ENCODE measurements around the gene DEFB113. TPM values are rescaled to one million over a fixed set of nuclear protein-coding genes. Genes with fewer than 3 reads are reported as not detected.

Gene DEFB113
- not detected for total RNA-seq
- polyA plus RNA-seq: not detected

- ChIA-PET CTCF (ENCODE audit: partially characterized antibody) (no interaction called here), POLR2A (ENCODE audit: partially characterized antibody) (no interaction called here)
- Mint-ChIP-seq H3K27me3 (no peaks in the 10 kb centered on the region), H3K4me3 (no peak within 1 kb of the TSS), H3K4me1 (no peaks in the 10 kb centered on the region), H3K9me3 (peaks cover 0 to 7% (median 3%) of the 10 kb centered on the region in 8 donors), H3K27ac (no peak within 1 kb of the TSS), H3K36me3 (no peaks in the 10 kb centered on the region)
- H3K4me3 ChIP-seq (ENCODE audit: low read length in 2 of 2): no peak within 1 kb of the TSS
- no peaks in the 10 kb centered on the region for H3K36me3 ChIP-seq (ENCODE audit: insufficient read depth, low read length)
- no peak for DNase-seq
- intact Hi-C loops (cut with micrococcal nuclease): no loop called here
- H3K4me1 ChIP-seq (ENCODE audit: insufficient read depth, low read length): no peaks in the 10 kb centered on the region
- H3K9me3 ChIP-seq (ENCODE audit: control insufficient read depth in 1 of 2, low read length in 2 of 2): no peaks in the 10 kb centered on the region
- H3K27ac ChIP-seq (ENCODE audit: low read depth, low read length): no peak within 1 kb of the TSS
- H3K27me3 ChIP-seq (ENCODE audit: insufficient read depth, low read length): no peaks in the 10 kb centered on the region
Observed at GRCh38 chr6:49969605-49970004, at the start of gene DEFB113. DEFB113 (minus strand) TSS chr6:49969625; CDS start chr6:49969625, 0 bp downstream.

- Histone ChIP-seq H3K9me3 (ENCODE audit: control insufficient read depth in 1 of 2, low read length in 2 of 2) (no peaks in the 10 kb centered on the region), H3K27ac (ENCODE audit: low read depth, low read length) (no peak overlapping the region), H3K4me1 (ENCODE audit: insufficient read depth, low read length) (no peaks in the 10 kb centered on the region), H3K36me3 (ENCODE audit: insufficient read depth, low read length) (no peaks in the 10 kb centered on the region), H3K4me3 (ENCODE audit: low read length in 2 of 2) (no peak overlapping the region), H3K27me3 (ENCODE audit: insufficient read depth, low read length) (no peaks in the 10 kb centered on the region)
- intact Hi-C loops (cut with micrococcal nuclease): no loop called here
- Mint-ChIP-seq H3K36me3 (no peaks in the 10 kb centered on the region), H3K4me1 (no peaks in the 10 kb centered on the region), H3K27ac (no peak overlapping the region), H3K4me3 (no peak overlapping the region), H3K27me3 (no peaks in the 10 kb centered on the region), H3K9me3 (peaks cover 0 to 6% (median 4%) of the 10 kb centered on the region in 8 donors)
- no peak for DNase-seq
- CTCF ChIA-PET (ENCODE audit: partially characterized antibody): no interaction called here
- POLR2A ChIA-PET (ENCODE audit: partially characterized antibody): no interaction called here
Observed at GRCh38 chr6:50007819-50008218, 38.4 kb upstream of the DEFB113 start.

- no peak for DNase-seq
- ChIA-PET CTCF (ENCODE audit: partially characterized antibody) (no interaction called here), POLR2A (ENCODE audit: partially characterized antibody) (no interaction called here)
- H3K27ac Mint-ChIP-seq: no peak overlapping the region
- H3K36me3 ChIP-seq (ENCODE audit: insufficient read depth, low read length): no peaks in the 10 kb centered on the region
- no peak overlapping the region for H3K4me3 Mint-ChIP-seq
- H3K27me3 Mint-ChIP-seq: no peaks in the 10 kb centered on the region
- no peaks in the 10 kb centered on the region for H3K4me1 Mint-ChIP-seq
- no peak overlapping the region for H3K27ac ChIP-seq (ENCODE audit: low read depth, low read length)
- H3K4me1 ChIP-seq (ENCODE audit: insufficient read depth, low read length): no peaks in the 10 kb centered on the region
- no peak overlapping the region for H3K4me3 ChIP-seq (ENCODE audit: low read length in 2 of 2)
- no peaks in the 10 kb centered on the region for H3K27me3 ChIP-seq (ENCODE audit: insufficient read depth, low read length)
- no peaks in the 10 kb centered on the region for H3K9me3 ChIP-seq (ENCODE audit: control insufficient read depth in 1 of 2, low read length in 2 of 2)
- intact Hi-C loops (cut with micrococcal nuclease): no loop called here
- H3K36me3 Mint-ChIP-seq: no peaks in the 10 kb centered on the region
- H3K9me3 Mint-ChIP-seq: peaks cover 0 to 9% (median 4%) of the 10 kb centered on the region in 8 donors
Observed at GRCh38 chr6:50003139-50003538, 33.7 kb upstream of the DEFB113 start.

GRCh38 chr6:49995278-49995677, 25.9 kb upstream of the DEFB113 start:
- H3K4me3 Mint-ChIP-seq: no peak overlapping the region
- no peak overlapping the region for H3K4me3 ChIP-seq (ENCODE audit: low read length in 2 of 2)
- CTCF ChIA-PET (ENCODE audit: partially characterized antibody): no interaction called here
- no peaks in the 10 kb centered on the region for H3K9me3 ChIP-seq (ENCODE audit: control insufficient read depth in 1 of 2, low read length in 2 of 2)
- H3K4me1 Mint-ChIP-seq: no peaks in the 10 kb centered on the region
- no peaks in the 10 kb centered on the region for H3K27me3 ChIP-seq (ENCODE audit: insufficient read depth, low read length)
- H3K27ac Mint-ChIP-seq: no peak overlapping the region
- H3K9me3 Mint-ChIP-seq: peaks cover 0 to 4% (median 0%) of the 10 kb centered on the region in 8 donors
- no peaks in the 10 kb centered on the region for H3K27me3 Mint-ChIP-seq
- no peak overlapping the region for H3K27ac ChIP-seq (ENCODE audit: low read depth, low read length)
- intact Hi-C loops (cut with micrococcal nuclease): no loop called here
- POLR2A ChIA-PET (ENCODE audit: partially characterized antibody): no interaction called here
- no peaks in the 10 kb centered on the region for H3K36me3 Mint-ChIP-seq
- H3K36me3 ChIP-seq (ENCODE audit: insufficient read depth, low read length): no peaks in the 10 kb centered on the region
- H3K4me1 ChIP-seq (ENCODE audit: insufficient read depth, low read length): no peaks in the 10 kb centered on the region
- DNase-seq: no peak

GRCh38 chr6:49988900-49989299, 19.5 kb upstream of the DEFB113 start:
- no peak for DNase-seq
- Histone ChIP-seq H3K27ac (ENCODE audit: low read depth, low read length) (no peak overlapping the region), H3K27me3 (ENCODE audit: insufficient read depth, low read length) (no peaks in the 10 kb centered on the region), H3K9me3 (ENCODE audit: control insufficient read depth in 1 of 2, low read length in 2 of 2) (no peaks in the 10 kb centered on the region), H3K4me1 (ENCODE audit: insufficient read depth, low read length) (no peaks in the 10 kb centered on the region), H3K36me3 (ENCODE audit: insufficient read depth, low read length) (no peaks in the 10 kb centered on the region), H3K4me3 (ENCODE audit: low read length in 2 of 2) (no peak overlapping the region)
- Mint-ChIP-seq H3K9me3 (peaks cover 0 to 9% (median 1%) of the 10 kb centered on the region in 8 donors), H3K4me1 (no peaks in the 10 kb centered on the region), H3K27me3 (no peaks in the 10 kb centered on the region), H3K27ac (no peak overlapping the region), H3K36me3 (no peaks in the 10 kb centered on the region), H3K4me3 (no peak overlapping the region)
- ChIA-PET CTCF (ENCODE audit: partially characterized antibody) (no interaction called here), POLR2A (ENCODE audit: partially characterized antibody) (no interaction called here)
- intact Hi-C loops (cut with micrococcal nuclease): no loop called here

GRCh38 chr6:49987749-49988148, 18.3 kb upstream of the DEFB113 start:
- Mint-ChIP-seq H3K27me3 (no peaks in the 10 kb centered on the region), H3K27ac (no peak overlapping the region), H3K36me3 (no peaks in the 10 kb centered on the region), H3K9me3 (peaks cover 0 to 4% (median 1%) of the 10 kb centered on the region in 8 donors), H3K4me1 (no peaks in the 10 kb centered on the region), H3K4me3 (no peak overlapping the region)
- Histone ChIP-seq H3K9me3 (ENCODE audit: control insufficient read depth in 1 of 2, low read length in 2 of 2) (no peaks in the 10 kb centered on the region), H3K4me1 (ENCODE audit: insufficient read depth, low read length) (no peaks in the 10 kb centered on the region), H3K4me3 (ENCODE audit: low read length in 2 of 2) (no peak overlapping the region), H3K27ac (ENCODE audit: low read depth, low read length) (no peak overlapping the region), H3K36me3 (ENCODE audit: insufficient read depth, low read length) (no peaks in the 10 kb centered on the region), H3K27me3 (ENCODE audit: insufficient read depth, low read length) (no peaks in the 10 kb centered on the region)
- DNase-seq: no peak
- ChIA-PET CTCF (ENCODE audit: partially characterized antibody) (no interaction called here), POLR2A (ENCODE audit: partially characterized antibody) (no interaction called here)
- intact Hi-C loops (cut with micrococcal nuclease): no loop called here

GRCh38 chr6:49986551-49986950, 17.1 kb upstream of the DEFB113 start:
- no peak overlapping the region for H3K27ac ChIP-seq (ENCODE audit: low read depth, low read length)
- H3K27me3 Mint-ChIP-seq: no peaks in the 10 kb centered on the region
- no peak overlapping the region for H3K27ac Mint-ChIP-seq
- intact Hi-C loops (cut with micrococcal nuclease): no loop called here
- H3K4me1 Mint-ChIP-seq: no peaks in the 10 kb centered on the region
- H3K4me1 ChIP-seq (ENCODE audit: insufficient read depth, low read length): no peaks in the 10 kb centered on the region
- no peak for DNase-seq
- H3K4me3 ChIP-seq (ENCODE audit: low read length in 2 of 2): no peak overlapping the region
- H3K9me3 Mint-ChIP-seq: peaks cover 0 to 8% (median 2%) of the 10 kb centered on the region in 8 donors
- POLR2A ChIA-PET (ENCODE audit: partially characterized antibody): no interaction called here
- H3K9me3 ChIP-seq (ENCODE audit: control insufficient read depth in 1 of 2, low read length in 2 of 2): no peaks in the 10 kb centered on the region
- no peaks in the 10 kb centered on the region for H3K36me3 Mint-ChIP-seq
- no peaks in the 10 kb centered on the region for H3K36me3 ChIP-seq (ENCODE audit: insufficient read depth, low read length)
- no peaks in the 10 kb centered on the region for H3K27me3 ChIP-seq (ENCODE audit: insufficient read depth, low read length)
- no peak overlapping the region for H3K4me3 Mint-ChIP-seq
- CTCF ChIA-PET (ENCODE audit: partially characterized antibody): no interaction called here

GRCh38 chr6:49982046-49982445, 12.6 kb upstream of the DEFB113 start:
- Mint-ChIP-seq H3K27me3 (no peaks in the 10 kb centered on the region), H3K4me1 (peaks cover 5 to 9% (median 6%) of the 10 kb centered on the region in 4 donors), H3K36me3 (no peaks in the 10 kb centered on the region), H3K27ac (no peak overlapping the region), H3K9me3 (peaks cover 0 to 10% (median 6%) of the 10 kb centered on the region in 8 donors), H3K4me3 (no peak overlapping the region)
- H3K27me3 ChIP-seq (ENCODE audit: insufficient read depth, low read length): no peaks in the 10 kb centered on the region
- no peaks in the 10 kb centered on the region for H3K4me1 ChIP-seq (ENCODE audit: insufficient read depth, low read length)
- intact Hi-C loops (cut with micrococcal nuclease): no loop called here
- H3K9me3 ChIP-seq (ENCODE audit: control insufficient read depth in 1 of 2, low read length in 2 of 2): no peaks in the 10 kb centered on the region
- no peak overlapping the region for H3K27ac ChIP-seq (ENCODE audit: low read depth, low read length)
- POLR2A ChIA-PET (ENCODE audit: partially characterized antibody): no interaction called here
- H3K4me3 ChIP-seq (ENCODE audit: low read length in 2 of 2): no peak overlapping the region
- no peak for DNase-seq
- no peaks in the 10 kb centered on the region for H3K36me3 ChIP-seq (ENCODE audit: insufficient read depth, low read length)
- CTCF ChIA-PET (ENCODE audit: partially characterized antibody): no interaction called here
